ENCODE measurements around the gene S100A9.

DNA sequence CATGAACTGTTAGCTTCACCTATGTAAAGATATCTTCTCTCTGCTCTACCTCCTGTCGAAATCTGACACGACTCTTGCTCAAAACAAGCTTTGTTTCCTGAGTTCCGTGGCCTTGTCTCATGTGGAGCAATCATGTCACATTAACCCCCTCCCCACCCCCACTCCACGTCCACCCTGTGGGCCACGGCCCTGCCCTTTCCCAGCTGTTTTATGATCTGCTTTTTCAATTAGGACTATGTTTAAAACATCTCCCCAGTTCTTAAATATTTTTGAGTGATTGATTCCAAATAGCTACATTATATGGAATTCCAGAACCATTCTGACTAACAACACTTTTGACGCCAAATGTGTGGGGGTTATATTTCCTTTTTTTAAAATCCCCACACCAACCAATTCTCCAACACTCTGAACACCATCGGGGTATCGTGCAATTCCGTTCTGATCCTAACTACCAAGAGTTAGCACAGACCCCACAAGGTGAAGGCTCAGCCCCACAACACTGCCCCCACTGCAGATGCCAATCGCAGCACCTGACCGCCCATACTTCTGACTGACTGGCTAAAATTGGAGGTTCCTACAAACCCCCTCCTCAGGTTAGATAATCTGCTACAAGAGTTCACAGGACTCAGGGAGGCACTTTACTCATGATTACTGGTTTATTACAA, 45.9 kb downstream of the S100A9 start:
- TF ChIP-seq ZNF70 (CRISPR knock-in tag; IDR thresholded peaks at IDR 0.05) = no peak
- no peak for TF ChIP-seq SNAI2 (CRISPR knock-in tag; IDR thresholded peaks at IDR 0.05)
- TF ChIP-seq, protein P1, sequence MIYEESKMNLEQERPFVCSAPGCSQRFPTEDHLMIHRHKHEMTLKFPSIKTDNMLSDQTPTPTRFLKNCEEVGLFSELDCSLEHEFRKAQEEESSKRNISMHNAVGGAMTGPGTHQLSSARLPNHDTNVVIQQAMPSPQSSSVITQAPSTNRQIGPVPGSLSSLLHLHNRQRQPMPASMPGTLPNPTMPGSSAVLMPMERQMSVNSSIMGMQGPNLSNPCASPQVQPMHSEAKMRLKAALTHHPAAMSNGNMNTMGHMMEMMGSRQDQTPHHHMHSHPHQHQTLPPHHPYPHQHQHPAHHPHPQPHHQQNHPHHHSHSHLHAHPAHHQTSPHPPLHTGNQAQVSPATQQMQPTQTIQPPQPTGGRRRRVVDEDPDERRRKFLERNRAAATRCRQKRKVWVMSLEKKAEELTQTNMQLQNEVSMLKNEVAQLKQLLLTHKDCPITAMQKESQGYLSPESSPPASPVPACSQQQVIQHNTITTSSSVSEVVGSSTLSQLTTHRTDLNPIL (CRISPR knock-in tag; IDR thresholded peaks at IDR 0.05; ENCODE audit: low read depth) = no peak
- TF ChIP-seq, protein P2, sequence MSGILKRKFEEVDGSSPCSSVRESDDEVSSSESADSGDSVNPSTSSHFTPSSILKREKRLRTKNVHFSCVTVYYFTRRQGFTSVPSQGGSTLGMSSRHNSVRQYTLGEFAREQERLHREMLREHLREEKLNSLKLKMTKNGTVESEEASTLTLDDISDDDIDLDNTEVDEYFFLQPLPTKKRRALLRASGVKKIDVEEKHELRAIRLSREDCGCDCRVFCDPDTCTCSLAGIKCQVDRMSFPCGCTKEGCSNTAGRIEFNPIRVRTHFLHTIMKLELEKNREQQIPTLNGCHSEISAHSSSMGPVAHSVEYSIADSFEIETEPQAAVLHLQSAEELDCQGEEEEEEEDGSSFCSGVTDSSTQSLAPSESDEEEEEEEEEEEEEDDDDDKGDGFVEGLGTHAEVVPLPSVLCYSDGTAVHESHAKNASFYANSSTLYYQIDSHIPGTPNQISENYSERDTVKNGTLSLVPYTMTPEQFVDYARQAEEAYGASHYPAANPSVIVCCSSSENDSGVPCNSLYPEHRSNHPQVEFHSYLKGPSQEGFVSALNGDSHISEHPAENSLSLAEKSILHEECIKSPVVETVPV (CRISPR knock-in tag; IDR thresholded peaks at IDR 0.05) = no peak
- no peak for TF ChIP-seq BACH2 (CRISPR knock-in tag; IDR thresholded peaks at IDR 0.05; ENCODE audit: borderline replicate concordance)
- TF ChIP-seq ARNTL (CRISPR knock-in tag; IDR thresholded peaks at IDR 0.05; ENCODE audit: borderline replicate concordance, low read depth) = no peak
- TF ChIP-seq, protein P3, sequence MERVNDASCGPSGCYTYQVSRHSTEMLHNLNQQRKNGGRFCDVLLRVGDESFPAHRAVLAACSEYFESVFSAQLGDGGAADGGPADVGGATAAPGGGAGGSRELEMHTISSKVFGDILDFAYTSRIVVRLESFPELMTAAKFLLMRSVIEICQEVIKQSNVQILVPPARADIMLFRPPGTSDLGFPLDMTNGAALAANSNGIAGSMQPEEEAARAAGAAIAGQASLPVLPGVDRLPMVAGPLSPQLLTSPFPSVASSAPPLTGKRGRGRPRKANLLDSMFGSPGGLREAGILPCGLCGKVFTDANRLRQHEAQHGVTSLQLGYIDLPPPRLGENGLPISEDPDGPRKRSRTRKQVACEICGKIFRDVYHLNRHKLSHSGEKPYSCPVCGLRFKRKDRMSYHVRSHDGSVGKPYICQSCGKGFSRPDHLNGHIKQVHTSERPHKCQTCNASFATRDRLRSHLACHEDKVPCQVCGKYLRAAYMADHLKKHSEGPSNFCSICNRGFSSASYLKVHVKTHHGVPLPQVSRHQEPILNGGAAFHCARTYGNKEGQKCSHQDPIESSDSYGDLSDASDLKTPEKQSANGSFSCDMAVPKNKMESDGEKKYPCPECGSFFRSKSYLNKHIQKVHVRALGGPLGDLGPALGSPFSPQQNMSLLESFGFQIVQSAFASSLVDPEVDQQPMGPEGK (CRISPR knock-in tag; IDR thresholded peaks at IDR 0.05; ENCODE audit: borderline replicate concordance) = no peak
- TF ChIP-seq, protein P4, sequence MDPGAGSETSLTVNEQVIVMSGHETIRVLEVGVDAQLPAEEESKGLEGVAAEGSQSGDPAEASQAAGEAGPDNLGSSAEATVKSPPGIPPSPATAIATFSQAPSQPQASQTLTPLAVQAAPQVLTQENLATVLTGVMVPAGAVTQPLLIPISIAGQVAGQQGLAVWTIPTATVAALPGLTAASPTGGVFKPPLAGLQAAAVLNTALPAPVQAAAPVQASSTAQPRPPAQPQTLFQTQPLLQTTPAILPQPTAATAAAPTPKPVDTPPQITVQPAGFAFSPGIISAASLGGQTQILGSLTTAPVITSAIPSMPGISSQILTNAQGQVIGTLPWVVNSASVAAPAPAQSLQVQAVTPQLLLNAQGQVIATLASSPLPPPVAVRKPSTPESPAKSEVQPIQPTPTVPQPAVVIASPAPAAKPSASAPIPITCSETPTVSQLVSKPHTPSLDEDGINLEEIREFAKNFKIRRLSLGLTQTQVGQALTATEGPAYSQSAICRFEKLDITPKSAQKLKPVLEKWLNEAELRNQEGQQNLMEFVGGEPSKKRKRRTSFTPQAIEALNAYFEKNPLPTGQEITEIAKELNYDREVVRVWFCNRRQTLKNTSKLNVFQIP (CRISPR knock-in tag; IDR thresholded peaks at IDR 0.05; ENCODE audit: borderline replicate concordance, low read depth) = no peak
- no peak for TF ChIP-seq ESRRG (CRISPR knock-in tag; IDR thresholded peaks at IDR 0.05)

Data from SK-N-SH treated with all-trans-retinoic acid at 6 μM for 48 hours (cell line).